HG03378 (cell line): ENCODE data around the gene OR1N1.
"Not testable (repeated sequence)": the region's sequence is repeated elsewhere in the genome, so short reads cannot be mapped to it uniquely, and the experiment has no call there.

Experiments
- ATAC-seq: cut with Tn5 transposase; IDR thresholded peaks from one replicate; pipeline ENCODE4 v1.9.1; 2021; ENCODE audit warnings: mild to moderate bottlenecking, moderate library complexity; ENCODE audit not compliant: unreplicated experiment

Gene OR1N1, protein sequence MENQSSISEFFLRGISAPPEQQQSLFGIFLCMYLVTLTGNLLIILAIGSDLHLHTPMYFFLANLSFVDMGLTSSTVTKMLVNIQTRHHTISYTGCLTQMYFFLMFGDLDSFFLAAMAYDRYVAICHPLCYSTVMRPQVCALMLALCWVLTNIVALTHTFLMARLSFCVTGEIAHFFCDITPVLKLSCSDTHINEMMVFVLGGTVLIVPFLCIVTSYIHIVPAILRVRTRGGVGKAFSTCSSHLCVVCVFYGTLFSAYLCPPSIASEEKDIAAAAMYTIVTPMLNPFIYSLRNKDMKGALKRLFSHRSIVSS

DNA sequence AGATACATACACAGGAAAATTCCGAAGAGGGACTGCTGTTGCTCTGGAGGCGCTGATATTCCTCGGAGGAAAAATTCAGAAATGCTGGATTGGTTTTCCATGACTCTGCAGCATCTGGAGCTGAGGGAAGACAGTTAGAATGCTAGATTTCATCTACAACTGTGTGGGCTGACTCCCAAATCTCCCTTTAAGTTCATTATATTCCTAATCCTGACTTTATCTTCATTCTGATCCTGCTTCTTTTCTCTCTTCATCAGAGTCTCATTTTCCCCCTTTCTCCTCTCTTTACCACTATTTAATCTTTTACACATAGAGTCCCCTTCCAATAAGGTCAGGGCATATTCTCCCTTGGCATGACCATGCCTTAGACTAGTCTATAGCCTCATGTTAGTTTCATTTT, at the start of gene OR1N1:
TSS of gene OR1N1 (minus strand) at position 101 of the 400 bp plus-strand sequence. CDS start at position 101, 0 bp downstream.
- ATAC-seq: no peak

DNA sequence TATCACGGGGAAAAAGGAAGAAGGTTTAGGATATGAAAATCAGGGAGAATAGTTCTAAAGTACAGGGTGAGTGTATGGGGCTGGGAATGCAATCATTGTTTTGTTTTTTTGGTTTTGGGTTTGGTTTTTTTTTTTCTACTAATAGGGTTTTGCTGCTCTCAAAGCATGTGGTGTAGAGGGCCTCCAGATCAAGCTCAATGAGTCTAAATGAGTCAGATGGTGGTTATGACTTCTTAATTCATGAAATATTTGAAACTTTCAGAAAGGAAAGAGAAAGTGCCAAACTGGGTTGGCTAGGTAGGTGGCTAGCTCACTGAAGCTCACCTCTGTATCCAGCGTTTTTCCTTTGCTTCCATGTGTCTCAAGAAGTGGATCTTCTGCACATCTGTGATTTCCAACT, 45.4 kb upstream of the OR1N1 start:
- no peak for ATAC-seq

DNA sequence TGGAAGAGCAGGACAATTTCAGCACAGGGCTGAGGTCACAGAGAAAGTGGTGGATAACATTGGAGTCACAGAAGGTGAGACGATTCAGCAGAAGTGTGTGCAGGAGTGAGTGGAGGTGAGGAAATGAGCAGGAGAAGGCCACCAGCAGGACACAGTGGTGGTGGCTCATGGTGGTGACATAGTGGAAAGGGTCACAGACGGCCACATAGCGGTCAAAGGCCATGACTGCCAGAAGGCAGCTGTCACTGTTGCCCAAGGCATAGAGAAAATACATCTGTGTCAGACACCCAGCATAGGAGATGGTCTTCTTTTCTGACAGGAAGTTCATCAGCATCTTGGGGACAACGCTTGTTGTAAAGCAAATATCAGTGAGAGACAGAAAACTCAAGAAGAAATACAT, 40.8 kb upstream of the OR1N1 start:
- ATAC-seq: no peak

DNA sequence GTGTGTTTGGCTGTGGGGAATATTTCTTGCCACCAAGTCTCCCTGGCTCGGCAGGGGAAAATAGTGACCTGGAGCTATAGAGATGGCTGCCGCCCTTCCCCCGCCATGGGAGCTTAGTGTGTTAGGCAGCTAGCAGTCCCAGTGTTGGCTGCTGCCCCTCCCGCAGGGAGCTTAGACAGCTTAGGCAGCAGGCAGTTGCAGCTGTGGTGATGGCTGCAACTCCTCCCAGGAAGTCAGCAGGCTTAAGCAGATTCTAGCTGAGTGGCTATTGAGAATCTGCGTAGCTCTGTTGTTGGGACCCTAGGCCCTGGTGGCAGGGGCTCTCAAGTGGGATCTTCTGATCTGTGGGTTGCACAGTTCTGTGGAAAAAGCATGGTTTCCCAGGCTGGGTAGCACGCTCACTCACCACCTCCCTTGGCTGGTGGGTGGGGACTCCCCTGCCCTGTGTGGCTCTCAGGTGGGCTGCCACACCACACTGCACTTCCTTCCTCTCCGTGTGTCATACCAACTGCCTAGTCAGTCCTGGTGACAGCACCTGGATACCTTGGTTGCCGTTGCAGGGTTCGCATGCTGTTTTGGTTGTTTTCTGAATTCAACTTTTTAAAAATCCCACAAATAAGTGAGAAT, 35.2 kb upstream of the OR1N1 start:
- ATAC-seq: no peak

DNA sequence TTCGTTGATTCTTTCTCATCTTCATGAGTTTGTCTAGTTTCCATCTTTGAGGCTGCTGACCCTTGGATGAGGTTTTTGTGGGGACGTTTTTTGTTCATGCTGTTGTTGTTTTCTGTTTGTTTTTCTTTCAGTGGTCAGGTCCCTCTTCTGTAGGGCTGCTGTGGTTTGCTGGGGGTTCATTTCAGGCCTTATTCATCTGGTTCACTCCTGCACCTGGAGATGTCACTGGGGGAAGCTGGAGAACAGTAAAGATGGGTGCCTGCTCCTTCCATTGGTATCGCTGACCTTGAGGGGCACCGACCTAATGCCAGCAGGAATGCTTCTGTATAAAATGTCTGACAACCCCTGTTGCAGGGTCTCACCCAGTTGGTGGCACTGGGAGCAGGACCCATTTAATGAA, 34.4 kb upstream of the OR1N1 start:
- no peak for ATAC-seq

DNA sequence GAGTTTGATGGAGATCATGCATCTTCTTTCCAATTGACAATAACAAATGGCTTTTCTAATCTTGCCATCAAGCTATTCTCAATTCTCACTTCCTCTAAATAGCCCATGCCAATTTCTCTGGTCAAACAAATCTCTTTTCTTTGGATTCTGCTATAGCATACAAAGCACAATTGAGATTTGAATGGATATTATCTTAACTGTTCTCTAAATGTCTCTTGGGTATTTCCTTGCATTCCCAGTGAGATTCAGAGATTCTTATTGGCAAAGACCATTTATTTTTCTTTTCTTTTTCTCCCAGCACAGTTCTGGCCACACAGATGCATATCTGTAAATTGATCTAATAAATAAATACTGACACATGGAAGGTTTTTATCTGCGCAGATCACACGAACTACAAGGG, 25.7 kb upstream of the OR1N1 start, which contains the start of gene OR1N2:
TSS of gene OR1N2 (plus strand) at position 301 of the 400 bp plus-strand sequence. CDS start 100 bp downstream, outside the sequence.
- no peak for ATAC-seq

DNA sequence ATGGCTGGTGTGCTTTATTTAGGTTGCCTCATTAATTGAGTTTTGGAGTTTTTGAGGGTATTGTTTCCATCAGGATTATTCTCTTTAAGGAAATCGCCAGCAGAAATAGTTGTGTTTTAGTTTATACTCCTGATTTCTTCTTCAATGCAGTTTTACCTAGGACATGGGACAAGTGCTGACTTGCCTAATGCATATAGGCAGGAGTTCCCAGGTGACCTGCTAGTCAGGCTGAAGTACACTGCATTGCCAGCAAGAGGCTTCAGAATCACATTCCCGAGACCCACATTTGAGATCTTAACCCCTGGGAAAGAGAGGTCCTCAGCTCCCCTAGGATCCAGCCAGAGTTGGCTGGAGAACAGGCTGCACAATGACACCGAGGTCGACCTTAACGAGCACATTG, 24.3 kb upstream of the OR1N1 start:
- no peak for ATAC-seq

DNA sequence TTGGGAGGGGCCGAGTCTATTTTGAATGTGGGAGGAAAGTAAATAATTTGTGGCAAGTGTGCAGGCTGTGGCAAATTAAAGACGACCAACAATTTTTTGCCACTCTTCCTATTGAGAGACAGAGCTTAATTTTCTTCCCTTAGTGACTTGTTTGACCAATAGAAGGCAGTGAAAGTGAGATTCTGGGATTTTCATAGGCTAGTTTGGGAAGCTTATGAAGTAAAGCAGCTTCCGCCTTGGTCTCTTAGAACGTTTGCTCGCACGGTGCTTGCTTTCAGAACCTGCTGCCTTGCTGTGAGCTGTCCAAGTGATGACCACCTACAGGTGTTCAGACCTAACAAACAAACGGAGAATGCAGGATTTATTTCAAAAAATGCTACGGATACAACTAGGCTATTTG, 19.1 kb upstream of the OR1N1 start:
- no peak for ATAC-seq

DNA sequence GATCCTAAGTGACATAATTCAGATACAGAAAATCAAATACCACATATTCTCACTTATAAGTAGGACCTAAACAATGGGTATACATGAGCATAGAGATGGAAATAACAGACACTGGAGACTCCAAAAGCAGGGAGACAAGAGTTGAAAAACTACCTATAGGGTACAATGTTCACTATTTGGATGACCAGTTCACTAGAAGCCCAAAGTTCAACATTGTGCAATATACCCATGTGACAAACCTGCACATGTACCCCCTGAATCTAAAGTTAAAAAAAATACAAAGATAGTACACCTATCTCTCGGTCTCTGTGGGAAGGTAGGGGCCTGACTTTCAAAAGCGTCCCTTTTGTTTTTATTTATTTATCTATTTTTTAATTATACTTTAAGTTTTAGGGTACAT, 11.7 kb upstream of the OR1N1 start:
- no peak for ATAC-seq

DNA sequence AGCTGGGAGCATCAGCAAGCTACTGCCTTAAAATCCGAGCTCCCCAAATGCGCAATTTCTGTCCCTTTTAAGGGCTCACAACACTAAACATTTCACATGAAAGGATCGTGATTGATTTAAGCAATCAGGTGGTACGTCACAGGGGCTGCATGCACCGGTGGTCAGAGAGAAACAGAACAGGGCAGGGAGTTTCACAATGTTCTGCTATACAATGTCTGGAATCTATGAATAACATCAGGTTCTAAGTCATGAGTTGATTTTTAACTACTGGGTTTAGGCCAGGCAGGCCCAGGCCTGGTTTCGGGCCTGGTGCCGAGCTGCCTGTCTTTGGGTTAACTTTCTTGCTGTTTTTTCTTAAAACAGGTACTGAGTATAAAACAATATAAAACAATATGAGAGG, 10.0 kb upstream of the OR1N1 start:
- not testable (repeated sequence) for ATAC-seq

DNA sequence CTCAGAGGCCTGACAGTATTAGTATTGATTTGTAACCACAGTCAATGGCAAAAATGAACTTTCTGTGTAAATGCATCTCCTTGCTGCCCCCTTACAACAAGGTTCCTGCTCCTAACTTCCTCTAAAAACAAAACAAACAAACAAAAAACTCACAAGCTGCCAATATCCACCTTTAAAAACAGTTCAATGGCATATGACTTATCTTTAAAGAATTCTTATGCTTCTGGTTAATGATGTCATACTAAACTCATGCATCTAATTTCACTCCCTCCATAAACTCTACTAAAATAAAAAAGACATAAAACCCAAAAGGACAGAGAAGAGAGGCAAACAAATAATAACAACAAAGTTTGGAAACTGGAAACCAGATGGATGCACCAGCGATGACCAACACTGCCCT, 9.0 kb upstream of the OR1N1 start:
- no peak for ATAC-seq

DNA sequence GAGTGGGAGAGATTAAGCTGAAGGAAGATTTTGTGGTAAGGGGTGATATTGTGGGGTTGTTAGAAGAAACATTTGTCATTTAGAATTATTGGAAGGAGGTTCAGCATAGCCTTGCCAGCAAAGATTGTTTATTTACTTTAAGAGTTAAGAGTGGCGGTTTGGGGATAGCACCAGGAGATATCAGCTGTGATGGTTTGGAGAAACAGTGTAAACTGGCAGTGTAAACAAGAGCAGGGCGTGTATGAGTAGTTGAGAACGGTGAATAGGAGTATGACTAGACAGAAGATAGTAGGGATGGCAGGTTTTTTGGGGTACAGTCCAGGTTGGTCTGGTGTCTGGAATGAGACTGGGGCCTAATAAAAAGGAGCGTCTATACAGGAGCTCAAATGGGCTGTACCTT, 4.1 kb upstream of the OR1N1 start:
- ATAC-seq: not testable (repeated sequence)

DNA sequence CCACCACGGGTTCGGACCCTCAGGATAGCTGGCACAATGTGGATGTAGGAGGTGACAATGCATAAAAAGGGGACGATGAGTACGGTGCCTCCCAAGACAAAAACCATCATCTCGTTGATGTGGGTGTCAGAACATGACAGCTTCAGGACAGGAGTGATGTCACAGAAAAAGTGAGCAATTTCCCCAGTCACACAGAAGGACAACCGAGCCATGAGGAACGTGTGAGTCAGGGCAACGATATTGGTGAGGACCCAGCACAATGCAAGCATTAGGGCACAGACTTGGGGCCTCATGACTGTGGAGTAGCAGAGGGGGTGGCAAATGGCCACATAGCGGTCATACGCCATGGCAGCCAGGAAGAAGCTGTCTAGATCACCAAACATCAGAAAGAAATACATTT, 491 bp downstream of the OR1N1 start:
- no peak for ATAC-seq

DNA sequence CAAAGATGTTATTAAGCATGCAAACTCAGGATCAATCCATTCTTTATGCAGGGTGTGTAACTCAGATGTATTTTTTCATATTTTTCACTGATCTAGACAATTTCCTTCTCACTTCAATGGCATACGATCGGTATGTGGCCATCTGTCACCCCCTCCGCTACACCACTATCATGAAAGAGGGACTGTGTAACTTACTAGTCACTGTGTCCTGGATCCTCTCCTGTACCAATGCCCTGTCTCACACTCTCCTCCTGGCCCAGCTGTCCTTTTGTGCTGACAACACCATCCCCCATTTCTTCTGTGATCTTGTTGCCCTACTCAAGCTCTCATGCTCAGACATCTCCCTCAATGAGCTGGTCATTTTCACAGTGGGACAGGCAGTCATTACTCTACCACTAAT, 7.7 kb downstream of the OR1N1 start:
- no peak for ATAC-seq

DNA sequence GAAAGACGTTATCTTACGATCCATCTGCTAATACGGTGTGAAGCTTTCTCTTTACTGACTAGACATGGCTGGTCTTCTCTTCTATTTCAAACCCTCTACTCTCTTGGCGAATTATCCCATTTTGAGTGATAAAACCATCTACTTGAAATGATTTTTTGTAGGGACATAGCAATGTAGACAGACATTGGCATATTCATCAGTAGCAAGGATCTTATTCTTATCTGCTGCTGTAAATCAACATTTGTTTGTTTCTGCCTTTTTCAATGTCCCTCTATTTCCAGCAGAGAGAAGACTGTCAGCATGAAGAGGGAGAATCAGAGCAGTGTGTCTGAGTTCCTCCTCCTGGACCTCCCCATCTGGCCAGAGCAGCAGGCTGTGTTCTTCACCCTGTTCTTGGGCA, 8.3 kb downstream of the OR1N1 start, which contains the start of gene OR1J4:
TSS of gene OR1J4 (plus strand) at position 301 of the 400 bp plus-strand sequence. CDS start at position 301, 0 bp downstream.
- ATAC-seq: no peak

DNA sequence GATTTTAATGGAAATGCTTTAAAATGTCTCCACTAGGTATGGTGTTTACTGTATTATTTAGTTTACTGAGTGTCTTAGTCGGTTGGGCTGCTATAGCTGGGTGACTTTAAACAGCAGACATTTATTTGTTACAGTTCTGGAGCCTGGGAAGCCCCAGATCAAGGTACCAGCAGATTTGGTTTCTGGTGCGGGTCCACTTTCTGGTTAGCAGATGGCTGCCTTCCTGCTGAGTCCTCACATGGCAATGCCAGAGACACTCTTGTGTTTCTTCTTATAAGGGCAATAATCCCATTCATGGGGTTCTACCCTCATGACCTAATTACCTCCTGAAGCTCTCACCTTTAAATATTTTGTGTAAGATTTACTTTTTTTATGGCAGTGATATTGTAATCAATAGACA, 8.9 kb downstream of the OR1N1 start:
- no peak for ATAC-seq

DNA sequence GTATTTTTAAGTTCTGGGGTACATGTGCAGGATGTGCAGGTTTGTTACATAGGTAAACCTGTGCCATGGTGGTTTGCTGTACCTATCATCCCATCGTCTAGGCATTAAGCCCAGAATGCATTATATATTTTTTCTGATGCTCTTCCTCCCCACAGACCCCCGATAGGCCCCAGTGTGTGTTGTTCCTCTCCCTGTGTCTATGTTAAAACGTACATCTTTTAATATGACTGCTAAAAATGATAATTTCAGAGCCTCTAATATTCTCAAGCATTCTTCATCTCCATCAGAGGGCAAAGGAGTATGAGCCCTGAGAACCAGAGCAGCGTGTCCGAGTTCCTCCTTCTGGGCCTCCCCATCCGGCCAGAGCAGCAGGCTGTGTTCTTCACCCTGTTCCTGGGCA, 16.6 kb downstream of the OR1N1 start, which contains the start of gene OR1J2:
TSS of gene OR1J2 (plus strand) at position 301 of the 400 bp plus-strand sequence. CDS start at position 301, 0 bp downstream.
- no peak for ATAC-seq

DNA sequence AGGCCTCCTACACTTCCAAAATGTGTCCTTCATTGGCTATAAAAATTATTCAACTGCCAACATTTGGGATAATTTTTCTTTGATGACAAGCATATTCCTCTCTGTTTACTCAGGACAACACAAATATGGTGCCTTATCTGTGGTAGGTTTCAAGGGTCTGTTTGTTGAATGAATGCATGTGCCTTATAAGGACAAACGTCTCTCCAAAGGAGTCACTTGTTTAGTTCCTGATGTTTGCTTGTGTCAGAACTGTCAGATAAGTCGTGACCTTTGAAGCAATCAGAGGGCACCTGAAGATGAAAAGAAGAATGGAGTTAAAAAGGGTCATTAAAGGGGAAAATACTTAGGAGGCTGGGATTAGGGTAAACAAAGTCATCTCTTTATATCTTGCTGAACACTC, 20.1 kb downstream of the OR1N1 start:
- no peak for ATAC-seq

DNA sequence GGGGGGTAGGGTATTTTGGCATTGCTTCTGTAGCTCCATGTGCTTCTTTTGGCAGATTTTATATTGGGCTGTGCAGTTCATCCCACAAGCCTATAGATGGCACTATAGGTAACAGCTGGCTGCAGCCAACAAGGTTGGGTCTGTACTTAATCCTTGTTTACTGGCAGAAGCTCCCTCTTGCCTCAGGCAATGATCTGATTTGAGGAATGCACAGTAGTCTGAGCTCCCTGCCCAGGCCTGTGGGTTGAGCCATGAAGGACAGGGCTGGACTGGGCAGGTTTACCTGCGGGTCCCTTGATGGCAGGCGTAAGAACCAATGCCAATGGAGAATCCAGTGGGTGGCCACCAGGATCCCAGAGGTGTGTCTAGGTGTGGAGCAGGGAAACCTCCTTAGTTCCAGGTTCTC, 28.2 kb downstream of the OR1N1 start:
- no peak for ATAC-seq

DNA sequence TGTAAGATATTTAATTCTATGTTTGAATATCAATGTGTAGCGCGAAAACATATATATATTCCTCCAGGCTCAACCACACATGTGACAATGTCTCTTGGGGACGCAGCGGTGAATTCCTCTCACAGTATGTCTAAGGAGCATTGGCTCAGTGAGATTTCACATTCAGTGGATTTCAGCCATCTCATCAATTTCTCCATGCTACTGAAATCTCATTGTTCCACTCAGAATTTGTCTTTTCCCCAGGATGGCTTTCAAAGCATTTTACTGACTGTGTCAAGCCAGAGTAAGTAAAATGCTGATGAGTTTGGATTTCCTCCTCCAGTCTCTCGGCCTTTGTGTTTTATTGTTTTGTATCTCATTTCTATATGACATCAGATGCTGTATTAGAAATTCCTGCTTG, 48.0 kb downstream of the OR1N1 start:
- no peak for ATAC-seq

DNA sequence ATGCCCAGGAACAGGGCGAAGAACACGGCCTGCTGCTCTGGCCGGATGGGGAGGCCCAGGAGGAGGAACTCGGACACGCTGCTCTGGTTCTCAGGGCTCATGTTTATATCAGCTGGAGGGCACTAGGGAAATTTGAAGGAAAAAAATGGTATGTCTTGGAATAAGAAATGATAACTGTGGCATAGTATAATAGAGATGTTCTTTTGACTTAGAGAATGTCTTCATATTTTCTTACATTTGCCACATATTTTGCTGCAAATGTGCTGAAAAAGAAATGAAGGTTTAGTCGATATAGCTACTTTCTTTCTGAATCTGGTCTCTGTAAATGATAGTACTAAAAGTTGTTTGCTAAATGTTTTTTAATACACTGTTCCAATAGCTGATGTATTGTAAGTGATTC, 49.3 kb downstream of the OR1N1 start, which contains the start of gene OR1J1:
TSS of gene OR1J1 (minus strand) at position 101 of the 400 bp plus-strand sequence. CDS start at position 101, 0 bp downstream.
- no peak for ATAC-seq

DNA sequence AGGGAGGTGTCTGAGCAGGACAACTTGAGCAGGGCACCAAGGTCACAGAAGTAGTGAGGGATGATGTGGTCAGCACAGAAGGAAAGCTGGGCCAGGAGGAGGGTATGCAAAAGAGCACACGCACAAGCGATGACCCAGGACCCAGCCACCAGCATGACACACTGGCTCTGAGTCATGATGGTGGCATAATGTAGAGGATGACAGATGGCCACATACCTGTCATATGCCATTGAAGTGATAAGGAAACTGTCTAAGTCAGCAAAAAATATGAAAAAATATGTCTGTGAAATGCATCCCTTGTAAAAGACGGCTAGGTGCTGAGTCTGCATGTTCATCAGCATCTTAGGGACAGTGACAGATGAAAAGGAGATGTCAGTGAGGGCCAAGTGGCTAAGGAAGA, 49.7 kb downstream of the OR1N1 start:
- no peak for ATAC-seq
